ENCODE data around the gene DDX47.
"Not testable (repeated sequence)": the region's sequence is repeated elsewhere in the genome, so short reads cannot be mapped to it uniquely, and the experiment has no call there.

Gene DDX47

GRCh38 chr12:12875301-12875700 is 62.2 kb downstream of the DDX47 start:
- DNase-seq = not testable (repeated sequence)

GRCh38 chr12:12877153-12877768 is 64.1 kb downstream of the DDX47 start:
- no peak for DNase-seq

- DNase-seq = no peak
Measured at GRCh38 chr12:12877781-12878455, 64.8 kb downstream of the DDX47 start.

Measured in NCI-H446 (cell line).